CD1c-positive myeloid dendritic cell (primary cell): ENCODE results near the gene BCAS3.

Experiments used
- DNase-seq: peaks from one replicate; pipeline ENCODE4 v3.0.0-alpha.2; 2016; ENCODE audit errors: extremely low spot score

The BCAS3 gene

DNA sequence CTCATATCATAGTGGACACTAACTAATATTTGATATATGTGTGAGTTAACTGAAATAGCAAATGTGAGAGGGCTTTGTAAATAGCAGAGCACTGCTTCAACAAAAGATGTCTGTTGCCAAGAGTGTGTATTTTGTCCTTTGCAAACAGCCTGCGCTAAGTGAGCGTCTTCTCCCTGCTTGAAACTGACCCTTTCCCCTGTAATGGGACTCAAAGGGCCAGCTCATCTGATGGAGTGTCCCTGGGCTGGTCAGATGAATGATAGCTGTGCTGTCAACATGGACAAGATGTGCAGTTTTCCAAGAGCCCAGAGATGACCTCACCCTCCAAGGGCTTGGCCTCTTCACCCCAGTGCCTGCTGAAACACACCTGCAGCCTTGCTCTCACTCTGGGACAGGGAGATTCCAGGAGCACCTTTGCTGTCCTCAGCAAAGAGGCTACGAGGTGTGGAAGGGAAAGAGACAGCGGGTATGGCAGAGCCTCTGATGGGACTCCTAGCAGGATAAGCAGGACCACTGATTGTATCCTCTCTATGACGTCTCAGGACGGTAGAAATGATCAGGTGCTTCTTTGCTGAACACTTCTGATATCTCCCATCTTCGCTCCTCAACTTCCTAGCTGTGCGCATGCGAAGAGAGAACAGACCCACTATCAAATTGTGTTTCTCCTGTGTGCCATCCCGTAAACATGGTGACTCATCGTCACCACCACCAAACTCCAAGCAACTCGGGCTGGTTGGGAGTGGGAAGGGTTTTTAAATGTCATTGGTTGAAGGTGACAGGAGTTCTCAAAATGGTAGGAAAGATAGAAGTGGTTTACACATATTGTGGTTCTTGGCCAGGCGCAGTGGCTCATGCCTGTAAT, 686.2 kb downstream of the BCAS3 start:
- no peak for DNase-seq

DNA sequence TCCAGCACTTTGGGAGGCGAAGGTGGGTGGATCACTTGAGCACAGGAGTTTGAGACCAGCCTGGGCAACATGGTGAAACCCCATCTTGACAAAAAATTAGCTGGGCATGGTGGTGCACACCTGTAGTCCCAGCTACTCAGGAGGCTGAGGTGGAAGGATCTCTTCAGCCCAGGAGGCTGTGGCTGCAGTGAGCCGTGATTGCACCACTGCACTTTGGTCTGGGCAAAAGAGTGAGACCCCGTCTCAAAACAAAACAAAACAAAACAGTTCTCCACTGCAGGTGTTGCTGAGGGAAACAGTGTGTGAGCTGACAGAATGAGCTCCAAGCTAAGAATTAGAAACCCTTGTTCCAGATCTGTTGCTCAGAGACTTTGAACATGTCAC, 686.8 kb downstream of the BCAS3 start:
- no peak for DNase-seq

GRCh38 chr17:61366076-61366714, 688.5 kb downstream of the BCAS3 start:
- DNase-seq: no peak

DNA sequence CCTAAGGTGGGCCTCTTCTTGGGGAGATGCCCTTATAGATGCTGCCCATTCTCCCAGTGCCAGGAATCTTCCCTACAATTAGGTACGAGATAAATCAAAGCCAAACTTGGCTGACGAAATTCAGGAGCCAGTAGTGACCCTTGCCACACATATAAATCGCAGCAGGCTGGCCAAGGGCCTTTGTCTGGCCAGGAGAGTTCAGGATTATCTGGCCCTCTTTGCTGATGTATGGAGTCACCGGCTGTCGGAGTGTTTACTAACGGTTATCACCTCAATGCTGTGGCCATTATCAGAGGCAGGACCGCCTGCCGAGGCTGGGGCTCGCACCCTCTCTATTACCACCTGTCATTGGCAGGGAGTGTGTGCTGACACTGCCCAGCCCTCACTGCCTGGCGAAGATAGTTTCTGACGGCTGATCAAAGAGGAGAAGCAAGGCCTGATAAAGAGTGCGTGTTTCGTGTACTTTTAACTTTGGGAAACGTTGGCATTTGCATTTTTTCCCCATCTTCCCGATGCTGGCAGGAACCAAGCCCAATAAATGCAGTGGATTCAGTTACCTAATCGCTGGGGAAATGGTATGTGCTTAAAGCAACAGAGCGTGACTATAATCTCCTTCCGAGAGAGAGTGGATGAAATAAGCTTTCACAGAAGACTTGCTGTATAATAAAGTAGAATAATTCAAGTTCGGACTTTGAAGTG, 689.2 kb downstream of the BCAS3 start:
- no peak for DNase-seq

GRCh38 chr17:61368049-61368831, 690.6 kb downstream of the BCAS3 start:
- DNase-seq: no peak

- DNase-seq: no peak
Measured at GRCh38 chr17:61368832-61369450, 691.3 kb downstream of the BCAS3 start.

DNA sequence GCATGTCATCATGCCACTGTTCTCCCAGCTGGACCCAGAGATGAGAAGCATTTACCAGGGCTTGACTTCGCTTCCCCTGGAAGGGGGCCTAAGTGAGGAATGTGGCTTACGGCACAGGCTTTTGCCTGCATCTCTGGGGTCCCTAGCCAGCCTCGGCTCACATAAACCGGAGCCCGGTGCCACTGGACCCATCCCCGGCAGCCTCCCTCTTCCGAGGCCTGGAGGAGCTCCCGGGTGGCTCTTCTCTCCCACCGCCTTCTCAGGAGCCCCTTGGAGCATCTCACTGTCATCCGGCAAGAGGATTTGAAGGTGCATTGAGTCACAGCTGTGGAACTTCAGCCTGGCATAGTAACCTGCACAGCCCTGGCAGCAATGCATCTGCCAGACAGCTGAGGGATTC, 692.1 kb downstream of the BCAS3 start:
- DNase-seq: no peak

- no peak for DNase-seq
Measured at GRCh38 chr17:61371179-61371578, 693.5 kb downstream of the BCAS3 start.

GRCh38 chr17:61371606-61372005, 694.0 kb downstream of the BCAS3 start:
- DNase-seq: no peak

DNA sequence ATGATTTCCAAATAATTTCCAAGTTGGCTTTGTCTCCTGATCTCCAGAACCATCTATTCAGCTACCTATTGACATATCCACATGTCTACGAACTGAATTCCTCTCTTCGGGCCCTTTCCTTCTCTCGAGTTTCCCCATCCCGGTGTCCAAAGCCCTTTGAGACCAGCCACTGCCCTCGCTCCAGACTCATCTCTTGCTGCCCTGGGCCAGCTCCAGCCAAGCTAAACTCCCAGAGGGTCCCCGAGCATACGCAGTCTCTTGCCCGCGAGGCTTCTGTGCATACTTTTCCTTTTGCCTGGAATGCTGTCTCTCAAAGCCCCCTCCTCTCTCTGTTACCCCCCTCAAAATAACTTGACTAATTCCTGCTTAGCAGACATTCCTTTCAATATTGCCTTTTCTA, 694.8 kb downstream of the BCAS3 start:
- no peak for DNase-seq

DNA sequence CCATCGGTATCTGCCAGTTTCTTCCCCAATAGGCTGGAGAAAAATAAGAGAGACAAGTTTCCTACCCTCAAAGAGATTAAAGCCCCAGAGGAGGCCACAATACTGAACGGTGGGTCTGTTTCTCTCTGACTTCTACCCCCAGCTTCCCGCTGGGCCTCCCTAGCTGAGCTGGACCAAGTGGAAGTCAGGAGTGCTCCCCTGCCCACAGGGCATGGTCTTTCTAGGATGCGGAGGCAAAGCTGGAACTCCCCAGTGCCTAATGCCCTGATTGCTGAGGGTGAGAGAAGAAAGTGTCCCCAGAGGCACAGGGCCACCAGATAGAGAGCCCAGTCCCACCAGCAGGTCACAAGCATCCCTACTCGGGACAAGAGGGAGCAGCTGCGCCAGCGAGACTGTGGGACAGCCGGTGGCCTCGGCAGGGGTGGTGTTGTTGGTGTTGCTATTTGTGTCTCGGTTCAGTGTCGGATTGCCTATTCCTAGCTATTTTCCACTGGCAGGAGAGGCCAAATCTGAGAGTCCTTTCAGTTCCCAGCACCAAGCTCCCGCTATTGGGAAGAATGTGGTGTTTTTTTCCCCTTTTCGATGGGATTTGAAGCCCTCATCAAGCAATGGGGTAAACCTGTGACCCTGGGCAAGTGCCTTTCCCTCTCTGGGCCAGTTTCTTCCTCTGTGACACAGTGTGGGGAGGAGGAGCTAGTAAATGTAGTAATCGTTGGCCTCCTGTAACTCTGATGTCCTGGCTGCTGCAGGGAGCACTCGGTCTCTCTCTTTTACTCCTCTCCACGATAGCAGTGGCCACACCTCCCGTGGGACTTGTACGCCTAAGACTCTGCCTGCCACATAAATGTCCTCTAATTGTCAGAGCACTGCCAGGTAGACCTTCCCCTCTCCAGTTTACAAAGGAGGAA, 699.5 kb downstream of the BCAS3 start:
- no peak for DNase-seq

DNA sequence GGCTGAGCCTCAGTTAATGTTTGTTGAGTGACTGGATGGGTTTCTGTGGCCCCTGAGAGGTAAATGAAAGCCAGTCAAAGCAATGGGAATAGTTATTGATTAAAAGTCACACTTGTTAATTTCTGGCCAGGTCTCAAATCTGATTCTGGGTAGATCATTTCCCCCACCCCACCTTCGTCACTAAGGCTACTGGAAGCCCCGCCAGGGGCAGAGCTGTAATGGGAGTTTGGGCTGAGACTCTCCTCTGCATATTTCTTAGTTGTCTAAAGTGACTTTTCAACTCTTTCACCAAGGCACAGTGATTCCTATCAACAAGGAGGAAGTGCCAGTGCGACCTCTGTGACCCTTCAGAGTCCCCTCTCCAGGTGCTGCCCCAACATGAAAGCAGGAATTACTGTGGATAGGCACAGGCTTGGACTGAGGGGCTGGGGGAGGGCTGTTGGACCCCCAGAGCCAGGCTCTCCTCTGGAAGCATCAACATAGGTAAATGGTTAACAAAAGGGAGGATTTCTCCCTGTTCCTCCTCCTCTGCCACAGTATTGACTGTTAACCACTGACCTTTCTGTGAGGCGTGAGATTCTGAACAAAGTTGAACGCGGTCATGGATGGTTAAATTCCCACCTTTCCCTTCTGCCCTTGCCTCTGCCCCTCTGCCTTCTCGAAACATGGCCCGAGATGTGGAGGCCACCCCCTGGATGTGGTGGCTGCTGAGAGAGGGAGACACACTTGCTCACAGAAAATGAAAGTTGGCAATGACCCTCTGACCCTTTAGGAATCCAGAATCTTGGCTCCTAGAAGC, 701.2 kb downstream of the BCAS3 start:
- no peak for DNase-seq

DNA sequence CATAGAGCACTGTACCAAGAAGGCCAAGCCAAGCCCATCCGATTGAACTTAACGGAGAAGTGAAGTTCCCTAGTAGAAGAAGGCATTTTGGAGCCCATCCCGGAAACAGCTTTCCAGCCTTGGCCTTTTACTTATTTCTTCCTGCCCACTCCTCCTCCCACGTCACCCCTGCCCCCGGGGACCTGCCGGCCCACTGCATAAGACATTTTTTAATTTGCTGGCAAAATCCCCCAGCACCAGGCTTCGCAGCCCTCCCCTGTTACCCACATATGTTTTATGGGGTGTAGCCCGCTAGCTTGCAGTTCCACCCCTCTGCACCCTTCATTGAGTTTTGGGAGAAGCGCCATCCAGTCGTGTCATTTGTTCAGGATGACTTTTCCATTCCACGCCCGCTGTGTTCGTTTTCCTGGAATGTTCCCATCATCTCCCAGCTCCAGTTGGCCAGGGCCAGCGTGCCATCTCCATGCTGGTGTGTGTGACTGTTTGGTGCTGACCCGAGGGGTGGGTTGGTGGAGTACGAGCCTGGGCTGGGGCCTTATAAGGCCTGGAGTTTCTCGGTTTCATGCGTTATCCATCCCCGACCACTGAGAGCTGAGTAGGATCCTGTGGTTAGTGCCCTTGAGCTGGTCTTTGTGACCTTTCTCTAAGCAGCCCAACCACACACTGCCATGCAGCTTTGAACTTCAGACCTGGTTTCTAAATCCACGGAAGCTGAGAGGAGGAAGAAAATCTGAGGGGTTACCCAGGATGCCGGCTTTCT, 702.0 kb downstream of the BCAS3 start:
- DNase-seq: no peak

DNA sequence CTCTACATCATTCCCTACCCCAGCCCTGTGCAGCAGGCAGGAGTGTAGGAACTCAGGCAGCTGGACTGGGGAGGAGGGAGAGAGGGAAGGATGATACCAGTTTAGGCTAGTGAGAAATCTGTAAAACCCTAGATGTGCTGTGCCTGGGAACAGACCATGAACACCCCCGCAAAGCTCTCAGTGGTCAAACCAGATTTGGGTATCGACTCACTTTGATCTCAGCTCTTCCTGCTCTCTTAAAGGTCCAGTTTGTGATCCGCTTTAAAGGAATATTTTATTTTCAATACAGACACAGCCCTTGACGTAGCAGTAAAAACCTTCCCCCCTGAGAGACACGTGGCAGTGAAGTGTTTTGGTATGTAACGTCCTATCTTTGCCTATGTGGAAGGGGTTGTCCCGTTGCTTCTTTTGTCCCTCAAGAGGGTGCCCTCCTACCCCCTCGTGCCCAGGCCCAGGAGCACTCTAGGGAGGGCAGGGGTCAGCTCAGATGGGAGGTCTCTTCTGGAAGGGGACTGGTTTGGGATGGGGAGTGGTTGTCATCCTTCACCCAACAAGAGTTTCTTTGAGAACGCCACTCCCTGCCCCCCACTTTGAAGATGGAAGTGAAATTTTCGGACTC, 702.7 kb downstream of the BCAS3 start:
- no peak for DNase-seq

- no peak for DNase-seq
Measured at GRCh38 chr17:61380836-61381525, 703.3 kb downstream of the BCAS3 start.

DNA sequence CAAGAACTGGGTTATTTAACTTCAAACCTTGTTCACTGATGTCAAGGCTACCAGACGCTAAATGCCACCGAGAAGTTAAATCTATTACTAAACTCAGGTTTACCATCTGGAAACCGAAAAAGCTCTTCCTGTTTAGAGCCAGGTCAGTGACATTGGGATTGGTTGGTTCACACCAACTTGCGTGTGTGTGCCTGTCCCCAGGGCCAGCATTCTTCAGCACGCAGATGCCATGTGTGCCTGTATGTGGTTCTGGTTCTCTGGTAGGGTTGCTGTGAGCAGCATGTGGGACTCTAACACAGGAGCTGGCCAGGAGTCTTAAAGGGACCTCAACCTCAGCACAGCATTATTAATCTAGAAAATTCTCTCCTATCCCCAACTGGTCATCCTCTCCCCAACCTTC, 703.9 kb downstream of the BCAS3 start:
- no peak for DNase-seq

DNA sequence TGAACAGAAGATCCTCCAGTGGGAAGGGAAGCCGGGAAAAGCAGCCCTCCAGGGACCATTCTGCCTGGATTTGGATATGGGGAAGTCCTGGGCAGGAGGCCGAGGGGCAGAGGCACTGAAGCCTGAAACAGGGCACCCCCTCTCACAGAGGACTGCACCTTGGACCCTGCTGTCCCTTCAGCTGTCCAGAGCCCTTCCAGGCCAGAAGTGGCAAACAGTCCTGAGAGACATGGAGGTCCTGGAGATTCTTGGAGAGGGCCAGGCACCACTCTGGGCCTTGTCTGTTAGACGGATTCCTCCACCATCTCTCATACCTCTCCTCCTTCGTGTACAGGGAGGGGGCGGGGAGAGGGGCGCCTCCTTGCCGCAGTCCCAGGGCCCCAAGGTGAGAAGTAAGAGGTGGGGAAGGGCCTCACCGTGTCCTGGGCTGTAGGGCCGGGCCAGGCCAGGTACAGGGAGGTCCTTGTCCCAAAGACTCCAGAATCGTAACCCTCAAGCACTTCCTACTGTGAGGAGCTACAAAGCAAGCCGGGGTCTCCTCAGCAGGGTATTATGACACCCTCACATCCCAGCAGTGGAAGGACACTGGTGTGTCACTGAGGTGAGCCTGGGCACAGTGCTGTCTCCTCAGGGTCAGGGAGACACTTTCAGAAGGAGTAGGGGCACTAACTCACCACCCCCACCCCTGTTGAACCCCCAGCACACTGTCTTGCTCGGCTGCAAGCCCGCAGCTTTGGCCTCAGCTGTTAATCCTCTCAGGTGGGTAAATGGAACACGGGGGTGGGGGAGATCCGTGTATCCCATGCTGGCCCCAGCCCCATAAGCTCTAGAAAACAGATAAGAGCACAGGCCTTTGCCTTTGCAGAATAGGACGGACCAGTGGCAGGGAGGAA, 705.4 kb downstream of the BCAS3 start:
- DNase-seq: no peak
